Activated T-cell treated with anti-CD3 and anti-CD28 coated beads for 48 hours (primary cell): ENCODE measurements around the gene MCF2L.
"Not testable (repeated sequence)": the region's sequence is repeated elsewhere in the genome, so short reads cannot be mapped to it uniquely, and the experiment has no call there.

ENCODE experiments used
- DNase-seq: peaks from one replicate; pipeline ENCODE4 v3.0.0-alpha.2; 2020; ENCODE audit warnings: low read depth

MCF2L gene

DNA sequence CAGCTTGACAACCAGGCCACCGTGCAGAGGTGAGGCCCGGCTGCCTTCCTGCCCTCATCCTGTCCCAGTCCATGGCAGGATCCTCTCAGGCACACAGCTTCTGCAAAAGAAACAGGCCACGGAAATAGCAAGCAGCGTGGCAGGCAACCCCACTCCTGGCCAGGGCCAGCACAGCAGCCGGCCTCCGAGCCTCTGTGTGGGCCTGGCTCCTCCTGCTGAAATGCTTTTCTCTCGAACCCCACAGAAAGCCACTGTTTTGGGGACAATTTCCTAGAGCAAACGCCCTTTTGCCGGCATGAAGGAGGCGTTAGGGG is 97.1 kb downstream of the MCF2L start:
- DNase-seq, result no peak

DNA sequence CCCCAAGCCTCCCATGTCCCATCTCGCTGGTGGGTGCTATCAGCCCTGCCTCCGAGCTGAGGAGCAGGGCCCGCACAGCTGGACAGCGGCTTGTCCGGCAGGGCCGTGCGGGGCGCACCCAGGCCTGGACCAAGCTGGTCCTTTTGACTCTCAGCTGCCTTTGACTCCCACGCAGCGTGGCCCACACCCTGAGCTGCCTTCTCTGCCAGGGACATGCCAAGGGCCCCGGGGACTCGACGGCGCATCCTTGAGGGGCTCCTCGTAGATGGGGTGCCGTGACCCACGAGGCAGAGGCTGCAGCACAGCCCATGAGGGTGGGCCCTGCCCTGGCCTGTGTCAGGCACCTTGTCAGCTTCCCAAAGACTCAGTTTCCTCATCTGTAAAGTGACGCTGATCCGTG is 97.7 kb downstream of the MCF2L start:
- no peak for DNase-seq

DNA sequence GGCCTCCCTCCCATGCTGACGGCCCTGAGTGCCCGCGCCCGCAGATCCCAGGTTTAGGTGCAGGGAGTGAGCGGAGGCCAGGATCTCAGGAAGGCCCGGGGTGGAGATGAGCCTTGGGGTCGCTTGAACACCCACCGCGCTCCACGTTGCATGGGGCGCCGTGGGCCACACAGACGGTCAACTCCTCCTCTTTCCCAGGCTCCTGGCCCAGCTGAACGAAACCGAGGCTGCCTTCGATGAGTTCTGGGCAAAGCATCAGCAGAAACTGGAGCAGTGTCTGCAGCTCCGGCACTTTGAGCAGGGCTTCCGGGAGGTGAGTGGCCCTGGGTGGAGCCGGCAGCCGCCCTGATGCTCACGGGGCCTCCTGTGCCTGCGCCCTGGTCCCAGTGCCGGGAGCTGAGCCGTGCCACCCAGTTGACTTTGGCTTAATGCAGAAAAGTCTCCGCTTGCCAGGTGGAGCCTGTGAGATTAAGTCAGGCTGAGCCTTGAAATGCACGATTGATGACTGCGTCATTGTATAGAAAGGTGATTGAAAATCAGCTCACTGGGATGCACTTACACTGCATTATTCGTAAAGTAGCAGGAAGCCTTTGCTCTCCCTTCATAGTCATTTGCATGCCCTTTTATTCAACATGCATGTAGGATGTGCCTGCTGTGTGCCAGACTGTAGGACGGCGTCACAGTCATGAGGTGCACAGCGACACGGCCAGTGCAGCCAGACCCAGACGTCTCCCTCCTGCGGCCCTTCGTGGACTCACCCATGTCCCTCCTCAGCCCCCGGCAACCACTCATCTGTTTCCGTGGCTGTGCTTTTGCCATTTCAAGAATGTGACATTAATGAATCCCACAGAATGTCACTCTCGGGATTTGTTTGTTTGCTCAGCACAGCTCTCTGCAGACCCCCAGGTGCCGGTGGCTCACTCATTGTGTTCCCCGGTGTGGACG is 101.1 kb downstream of the MCF2L start:
- DNase-seq, result no peak

DNA sequence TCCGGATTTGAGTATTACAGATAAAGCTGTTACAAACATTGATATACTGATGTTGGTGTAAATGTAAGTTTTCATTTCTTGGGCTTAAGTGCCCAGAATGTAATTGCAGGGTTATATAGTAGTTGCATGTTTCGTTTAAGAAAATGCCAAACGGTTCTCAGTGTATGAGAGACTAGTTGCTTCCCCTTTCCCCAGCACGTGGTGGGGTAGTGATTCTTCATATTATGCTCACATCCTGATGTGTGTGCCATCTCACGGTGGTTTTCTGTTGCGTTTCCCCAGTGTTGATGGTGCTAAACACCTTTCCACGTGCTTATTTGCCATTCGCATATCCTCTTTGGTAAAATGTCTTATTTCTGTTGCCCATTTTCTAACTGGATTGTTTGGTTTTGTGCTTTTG is 101.8 kb downstream of the MCF2L start:
- no peak for DNase-seq

DNA sequence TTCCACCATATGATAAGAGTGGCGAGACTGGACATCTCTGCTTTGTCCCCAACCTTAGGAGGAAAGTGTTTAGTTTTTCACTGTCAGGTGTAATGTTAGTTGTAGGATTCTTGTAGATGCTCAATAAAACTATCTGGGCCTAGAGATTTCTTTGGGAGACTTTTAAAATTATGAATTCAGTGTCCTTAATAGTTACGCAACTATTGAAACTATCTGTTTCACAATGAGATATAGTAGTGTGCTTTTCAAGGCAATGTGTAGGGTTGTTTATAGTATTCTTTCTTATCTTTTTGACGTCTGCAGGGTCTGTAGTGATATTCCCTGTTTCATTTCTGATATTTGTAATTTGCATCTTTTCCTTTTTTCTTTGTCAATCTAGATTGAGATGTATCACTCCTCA is 103.4 kb downstream of the MCF2L start:
- no peak for DNase-seq

DNA sequence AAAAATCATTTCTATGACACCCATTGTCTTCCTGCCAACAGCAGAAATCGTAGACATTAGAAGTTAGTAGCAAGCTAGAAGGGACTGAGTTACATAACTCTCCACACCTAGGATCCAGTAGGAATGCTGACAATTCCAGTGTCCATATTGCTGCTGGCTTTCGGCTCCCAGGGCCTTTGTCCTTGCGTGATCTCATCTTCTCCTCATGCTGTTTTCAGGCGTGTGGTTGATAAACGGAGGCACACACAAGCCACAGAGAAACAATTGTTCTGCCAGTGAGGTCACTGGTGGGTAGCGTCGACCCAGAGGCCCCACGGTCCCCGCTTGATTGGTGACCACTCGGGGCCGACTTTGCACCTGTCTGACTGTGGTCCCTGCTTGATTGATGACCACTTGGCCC is 104.9 kb downstream of the MCF2L start:
- DNase-seq, result no peak

DNA sequence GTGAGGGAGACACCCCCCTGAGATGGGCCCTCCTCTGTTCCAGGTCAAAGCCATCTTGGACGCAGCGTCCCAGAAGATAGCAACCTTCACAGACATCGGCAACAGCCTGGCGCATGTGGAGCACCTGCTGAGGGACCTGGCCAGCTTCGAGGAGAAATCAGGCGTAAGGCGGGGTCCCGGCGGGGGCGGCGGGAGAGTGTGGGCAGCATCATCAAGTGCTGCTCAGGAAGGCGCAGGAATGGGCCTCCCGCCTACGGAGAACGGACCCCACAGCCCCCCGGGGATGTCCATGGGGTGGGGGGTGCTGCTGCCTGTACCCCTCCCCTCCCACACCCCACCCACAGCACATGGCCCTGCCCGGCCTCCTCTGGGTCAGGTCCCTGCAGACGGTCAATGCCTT is 105.4 kb downstream of the MCF2L start:
- DNase-seq, result no peak

DNA sequence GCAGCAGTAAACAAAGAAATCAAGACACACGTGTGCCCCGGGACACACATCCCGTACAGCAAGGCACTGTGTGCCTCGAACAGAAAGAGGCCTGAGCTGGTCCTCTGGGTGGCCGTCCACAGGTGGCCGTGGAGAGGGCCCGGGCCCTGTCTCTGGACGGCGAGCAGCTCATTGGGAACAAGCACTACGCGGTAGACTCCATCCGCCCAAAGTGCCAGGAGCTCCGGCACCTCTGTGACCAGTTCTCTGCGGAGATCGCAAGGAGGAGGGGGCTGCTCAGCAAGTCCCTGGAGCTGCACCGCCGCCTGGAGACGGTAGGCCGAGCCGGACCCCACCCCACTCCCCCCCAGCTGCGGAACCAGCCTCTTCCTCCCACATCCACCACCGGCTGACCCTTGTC is 105.9 kb downstream of the MCF2L start:
- DNase-seq, result no peak

DNA sequence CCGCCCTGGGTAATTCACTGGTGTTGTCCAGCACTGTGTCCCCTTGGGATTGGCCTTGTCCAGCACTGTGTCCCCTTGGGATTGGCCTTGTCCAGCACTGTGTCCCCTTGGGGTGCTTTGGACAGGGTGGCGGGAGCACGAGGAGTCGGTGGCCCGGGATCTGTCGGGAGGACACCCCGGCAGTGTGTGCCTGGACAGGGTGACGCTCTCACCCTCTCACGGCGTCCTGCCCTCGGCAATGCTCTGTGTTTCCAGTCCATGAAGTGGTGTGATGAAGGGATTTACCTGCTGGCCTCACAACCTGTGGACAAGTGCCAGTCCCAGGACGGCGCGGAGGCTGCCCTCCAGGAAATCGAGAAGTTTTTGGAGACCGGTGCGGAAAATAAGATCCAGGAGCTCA is 106.7 kb downstream of the MCF2L start:
- DNase-seq, result no peak

DNA sequence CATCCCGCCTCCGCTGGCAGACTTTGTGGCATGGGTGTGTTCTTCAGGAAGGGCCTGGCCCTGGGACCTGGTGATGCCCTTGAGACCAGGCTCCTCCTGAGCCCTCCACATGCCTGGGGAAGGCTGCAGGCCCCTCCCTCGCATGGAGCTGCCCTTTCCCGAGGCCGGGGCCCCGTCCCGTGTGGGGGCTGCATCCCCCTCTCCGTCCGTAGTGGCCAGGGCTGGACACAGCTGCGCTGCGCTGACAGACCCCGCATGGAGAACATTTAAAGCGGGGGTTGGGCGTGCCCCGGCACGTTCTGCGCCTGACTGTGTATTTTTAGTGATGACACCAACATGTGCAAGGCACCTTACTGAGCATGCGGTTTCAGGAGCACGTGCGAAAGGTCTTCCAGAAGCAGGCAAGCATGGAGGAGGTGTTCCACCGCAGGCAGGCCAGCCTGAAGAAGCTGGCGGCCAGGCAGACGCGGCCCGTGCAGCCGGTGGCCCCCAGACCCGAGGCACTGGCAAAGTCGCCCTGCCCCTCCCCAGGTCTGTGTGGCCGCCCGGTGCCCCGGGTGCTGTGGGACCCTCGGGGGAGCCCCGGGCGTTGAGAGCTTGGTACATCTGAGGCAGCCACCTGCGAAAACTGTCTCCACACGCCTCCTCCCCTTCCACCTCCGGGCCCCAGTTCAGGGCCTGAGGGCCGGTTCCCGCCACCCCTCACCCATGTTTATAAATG is 107.8 kb downstream of the MCF2L start:
- DNase-seq, result no peak

DNA sequence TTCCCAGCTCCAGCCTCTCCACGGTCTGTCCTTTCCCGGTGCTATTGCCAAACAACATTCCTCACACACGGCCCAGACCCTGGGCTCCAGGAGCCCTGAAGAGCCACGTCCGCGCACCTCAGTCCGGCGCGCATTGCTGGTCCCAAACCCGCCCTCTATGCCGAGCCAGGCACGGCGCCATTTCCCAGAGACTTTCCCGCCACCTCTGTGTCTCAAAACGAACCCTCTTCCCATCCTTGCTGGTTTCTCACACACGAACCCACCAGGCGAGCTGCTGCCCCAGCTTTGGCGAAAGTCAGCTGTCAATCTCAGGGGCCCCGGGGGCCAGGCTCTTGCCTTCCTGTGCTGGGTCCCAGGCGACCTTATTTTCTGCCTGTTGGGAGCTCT is 108.5 kb downstream of the MCF2L start:
- no peak for DNase-seq

DNA sequence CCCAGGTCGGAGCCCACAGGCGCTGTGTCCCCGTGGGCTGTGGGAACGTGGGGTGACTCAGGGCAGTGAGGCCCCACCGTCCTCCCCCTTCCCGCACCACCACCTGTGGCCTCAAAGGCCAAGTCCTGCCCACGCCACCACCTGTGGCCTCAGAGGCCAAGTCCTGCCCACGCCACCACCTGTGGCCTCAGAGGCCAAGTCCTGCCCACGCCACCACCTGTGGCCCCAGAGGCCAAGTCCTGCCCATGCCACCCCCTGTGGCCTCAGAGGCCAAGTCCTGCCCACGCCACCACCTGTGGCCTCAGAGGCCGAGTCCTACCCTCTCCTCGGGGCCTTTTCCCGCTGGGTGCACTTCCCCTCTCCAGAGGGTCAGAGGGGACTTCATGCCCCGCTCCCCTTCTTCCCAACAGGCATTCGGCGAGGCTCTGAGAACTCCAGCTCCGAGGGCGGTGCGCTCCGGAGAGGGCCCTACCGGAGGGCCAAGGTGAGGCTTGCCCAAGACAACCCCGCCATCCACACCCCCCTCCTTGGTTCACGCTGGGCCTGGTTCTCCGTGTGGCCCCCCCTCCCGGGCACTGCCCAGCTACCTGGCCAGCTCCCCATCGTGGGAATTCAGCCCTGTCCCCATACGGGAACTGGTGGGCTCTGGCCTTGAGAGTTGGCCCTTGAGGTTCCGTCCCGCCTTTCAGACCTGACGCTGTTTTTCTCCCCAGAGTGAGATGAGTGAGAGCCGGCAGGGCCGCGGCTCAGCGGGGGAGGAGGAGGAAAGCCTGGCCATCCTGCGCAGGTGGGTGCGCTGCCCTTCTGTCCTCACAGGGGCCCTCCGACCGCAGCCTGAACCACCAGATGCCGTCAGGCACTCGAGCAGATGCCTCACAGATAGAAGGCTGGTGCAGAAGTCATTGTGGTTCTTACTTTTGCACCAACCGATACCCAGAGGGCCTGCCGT is 109.2 kb downstream of the MCF2L start:
- DNase-seq, result no peak

DNA sequence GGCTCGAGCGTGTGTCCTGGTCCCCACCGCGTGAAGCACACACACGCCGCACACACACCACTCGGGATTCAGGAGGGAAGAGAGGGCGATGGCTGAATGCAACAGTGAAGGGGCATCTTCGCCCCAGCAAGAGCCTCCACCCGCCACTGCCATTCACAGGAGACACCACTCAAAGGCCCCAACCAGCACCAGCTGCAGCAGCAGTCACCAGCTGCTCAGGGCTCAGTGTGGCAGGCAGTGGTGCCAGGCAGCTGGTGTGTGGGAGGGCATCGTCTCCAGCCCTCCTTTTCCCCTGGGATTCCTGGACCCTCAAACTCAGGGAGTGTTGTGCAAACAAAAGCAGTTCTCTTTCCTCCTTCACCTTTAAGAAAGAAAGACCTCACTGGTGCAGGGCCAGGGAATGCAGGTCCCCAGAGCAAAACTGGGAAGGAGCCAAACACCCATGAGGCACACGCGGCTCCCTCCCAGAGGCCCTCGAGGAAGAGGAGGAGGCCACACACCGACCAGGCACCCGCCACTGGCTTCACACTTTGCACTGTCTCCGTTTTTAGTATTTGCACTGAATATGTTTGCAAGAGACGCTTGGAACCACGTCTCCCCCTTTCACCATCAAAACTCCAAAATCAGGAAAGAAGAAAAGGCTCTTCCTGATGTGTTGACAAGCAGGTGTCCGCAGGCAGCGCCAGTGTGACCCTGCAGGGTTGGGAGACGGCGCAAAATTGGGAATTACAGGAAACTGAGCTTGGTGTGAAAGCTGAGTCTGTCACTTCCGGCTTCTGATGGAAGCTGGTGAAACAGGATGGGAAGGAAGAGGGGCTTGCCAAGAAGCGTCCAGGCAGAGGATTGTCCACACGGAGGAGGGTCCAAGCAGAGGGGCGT is 110.1 kb downstream of the MCF2L start:
- DNase-seq, result no peak

DNA sequence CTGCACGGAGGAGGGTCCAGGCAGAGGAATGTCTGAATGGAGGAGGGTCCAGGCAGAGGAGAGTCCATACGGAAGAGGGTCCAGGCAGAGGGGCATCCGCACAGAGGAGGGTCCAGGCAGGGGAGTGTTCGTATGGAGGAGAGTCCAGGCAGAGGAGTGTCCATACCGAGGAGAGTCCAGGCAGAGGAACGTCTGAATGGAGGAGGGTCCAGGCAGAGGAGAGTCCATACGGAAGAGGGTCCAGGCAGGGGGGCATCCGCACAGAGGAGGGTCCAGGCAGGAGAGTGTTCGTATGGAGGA is 110.7 kb downstream of the MCF2L start:
- not testable (repeated sequence) for DNase-seq

DNA sequence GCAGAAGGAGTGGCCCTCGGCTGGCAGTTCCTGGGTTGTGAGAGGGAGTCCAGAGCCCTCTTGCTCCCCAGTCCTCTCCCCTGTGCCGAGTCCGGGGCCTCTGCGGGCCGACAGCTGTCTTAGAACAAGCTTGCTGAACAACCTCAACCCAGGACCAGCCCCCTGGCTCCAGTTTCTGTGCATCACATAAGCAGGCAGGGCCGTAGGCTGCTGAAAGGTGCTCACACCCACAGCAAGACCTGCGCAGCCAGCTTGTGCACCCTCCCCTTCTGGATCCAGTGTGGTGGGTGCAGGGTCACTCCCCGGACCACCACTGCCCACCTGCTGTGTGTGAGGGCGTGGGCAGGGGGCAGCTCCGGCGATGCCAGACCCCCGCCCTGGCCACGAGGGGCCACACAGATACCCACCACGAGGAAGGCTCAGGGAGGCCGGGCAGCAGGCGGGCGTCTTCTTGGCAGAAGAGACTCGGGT is 111.4 kb downstream of the MCF2L start:
- DNase-seq, result no peak

DNA sequence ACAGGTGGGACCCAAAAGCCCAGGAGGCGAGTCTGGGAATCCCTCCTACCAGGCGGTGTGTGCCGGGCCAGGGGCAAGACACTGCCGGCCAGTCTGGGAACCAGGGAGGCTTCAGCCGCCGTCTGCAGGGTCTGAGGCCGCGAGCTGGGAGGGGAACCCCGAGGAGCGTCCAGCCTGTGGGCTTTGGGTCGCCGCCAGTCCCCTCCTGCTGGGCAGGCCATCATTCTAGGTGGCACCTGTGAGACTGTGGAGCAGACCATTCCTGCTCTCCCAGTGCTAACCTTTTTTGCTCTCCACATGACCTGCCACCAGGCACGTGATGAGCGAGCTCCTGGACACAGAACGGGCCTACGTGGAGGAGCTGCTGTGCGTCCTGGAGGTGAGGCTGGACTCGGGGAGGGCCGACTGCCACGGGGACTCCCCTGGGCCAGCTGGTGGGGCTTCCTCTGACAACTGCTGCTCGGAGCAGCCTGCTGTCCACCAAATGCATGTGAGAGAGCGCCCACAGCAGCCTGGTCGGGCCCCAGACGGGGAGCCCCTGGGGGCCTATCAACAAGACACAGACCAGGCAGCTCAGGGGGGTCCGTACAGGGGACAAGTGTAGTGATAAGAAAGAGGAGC is 112.0 kb downstream of the MCF2L start:
- DNase-seq, result no peak

DNA sequence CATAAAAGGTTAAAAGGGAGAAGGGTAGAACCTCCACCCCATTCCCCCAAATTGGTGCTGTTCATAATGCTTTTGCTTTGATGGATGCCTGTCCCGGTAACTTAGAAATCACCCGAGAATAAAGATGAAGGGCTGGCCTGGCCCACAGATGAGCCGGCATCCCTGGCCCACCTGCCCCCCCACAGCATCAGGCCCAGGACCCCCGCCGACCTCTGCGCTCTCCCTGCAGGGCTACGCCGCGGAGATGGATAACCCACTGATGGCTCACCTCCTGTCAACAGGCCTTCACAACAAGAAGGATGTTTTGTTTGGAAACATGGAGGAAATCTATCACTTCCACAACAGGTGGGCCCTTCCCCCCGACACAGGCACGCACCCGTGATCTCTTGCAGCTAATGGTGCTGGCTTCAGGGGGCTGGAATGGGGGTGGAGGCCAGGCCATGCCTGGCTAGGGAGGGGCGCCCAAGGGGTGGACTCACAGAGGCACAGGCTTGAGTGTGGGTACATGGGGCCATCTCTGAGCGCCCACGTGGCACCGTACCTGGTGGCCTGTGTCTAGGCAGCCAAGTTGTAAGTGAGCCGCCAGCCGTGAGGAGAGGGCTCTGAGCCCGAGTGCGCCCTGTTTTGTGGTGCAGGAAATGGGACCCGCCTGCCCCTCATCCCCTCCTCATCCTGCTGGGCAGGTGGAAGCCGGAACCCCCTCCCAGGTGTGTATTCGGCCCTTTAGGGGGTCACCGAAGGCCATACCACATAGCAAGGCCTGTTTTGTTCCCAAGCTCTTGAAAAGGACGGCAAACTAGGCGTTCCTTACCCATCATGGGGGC is 113.4 kb downstream of the MCF2L start:
- no peak for DNase-seq

DNA sequence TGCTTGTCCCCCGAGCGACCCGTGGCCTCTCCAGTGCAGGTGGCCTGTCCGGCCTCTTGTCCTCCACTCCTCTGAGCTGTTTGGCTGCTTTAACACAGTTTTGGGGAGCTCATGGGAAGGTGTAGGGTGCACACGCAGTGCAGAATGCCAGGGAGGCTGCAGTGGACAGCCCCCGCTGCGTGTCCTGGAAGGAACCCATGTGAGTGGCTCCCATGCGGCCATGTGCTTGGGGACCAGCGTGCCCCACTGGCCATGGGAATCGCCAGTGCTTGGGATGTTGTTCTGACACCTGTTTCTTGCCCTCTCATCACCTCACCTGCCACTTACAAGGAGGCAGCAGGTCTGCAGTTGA is 114.0 kb downstream of the MCF2L start:
- DNase-seq, result no peak

DNA sequence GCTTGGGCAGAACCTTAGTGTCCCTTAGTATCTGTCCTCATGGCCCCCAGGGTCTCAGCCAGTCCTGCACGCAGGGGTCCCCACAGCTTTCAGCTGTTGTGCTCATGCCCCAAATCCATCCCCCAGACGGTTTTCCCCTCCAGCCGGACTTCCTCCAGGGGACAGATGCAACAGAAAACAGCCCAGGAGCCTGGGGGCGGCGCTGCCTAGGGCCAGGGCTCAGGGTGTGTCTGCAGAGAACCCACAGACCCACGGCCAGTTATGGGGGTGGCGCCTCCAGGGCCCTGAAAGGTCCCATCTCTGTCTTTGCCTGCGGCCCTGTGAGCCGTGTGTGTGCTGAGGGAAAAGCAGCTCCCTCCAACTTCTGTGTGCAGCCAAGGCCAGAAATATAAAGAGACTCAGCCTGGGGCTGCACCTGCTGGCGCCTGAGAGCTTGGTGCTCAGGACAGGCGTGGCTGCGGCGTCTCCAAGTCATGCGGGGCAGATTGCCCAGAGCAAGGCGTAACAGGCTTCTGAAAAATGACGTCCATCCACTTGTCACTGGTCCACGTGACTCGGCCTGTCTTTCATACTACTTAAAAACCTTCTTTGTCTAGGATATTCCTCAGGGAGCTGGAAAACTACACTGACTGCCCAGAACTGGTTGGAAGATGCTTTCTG is 114.5 kb downstream of the MCF2L start:
- no peak for DNase-seq
